Kidney (tissue), 14 donors: ENCODE results near the gene ANKH. TPM values are rescaled to one million over a fixed set of nuclear protein-coding genes. Genes with fewer than 3 reads are reported as not detected.

Experiments used
- DNase-seq, 5 donors: peaks; one replicate each; pipeline ENCODE4 v3.0.0-alpha.2; 2013 to 2020
- FAIRE-seq: peaks from 2 replicates; lab custom pipeline; 2012; peaks lifted over from hg19 to GRCh38; lab: Jason Lieb, UNC
- H3K27ac ChIP-seq, 2 donors: one replicate each; pipeline ENCODE4 v1.7.0; 2013; ENCODE audit warnings: low read depth in 2 of 2, low read length in 2 of 2, inconsistent platforms in 1 of 2
- H3K27me3 ChIP-seq: one replicate; pipeline ENCODE4 v1.7.1; 2013; ENCODE audit warnings: low read length, inconsistent platforms; ENCODE audit not compliant: control insufficient read depth, insufficient read depth
- H3K36me3 ChIP-seq, 3 donors: one replicate each; pipeline versions ENCODE4 v1.7.0 to v1.7.1; 2013; ENCODE audit warnings: low read length in 3 of 3, control low read depth in 1 of 3, inconsistent platforms in 1 of 3; ENCODE audit not compliant: insufficient read depth in 3 of 3, control insufficient read depth in 2 of 3
- H3K4me1 ChIP-seq, 3 donors: one replicate each; pipeline versions ENCODE4 v1.7.0 to v1.7.1; 2013; ENCODE audit warnings: low read length in 3 of 3, inconsistent platforms in 1 of 3, low read depth in 1 of 3; ENCODE audit not compliant: control insufficient read depth in 2 of 3, insufficient read depth in 2 of 3
- H3K4me3 ChIP-seq, 3 donors: one replicate each; pipeline versions ENCODE4 v1.7.0 to v1.8.1; 2013; ENCODE audit warnings: low read length in 3 of 3, control low read depth in 1 of 3, inconsistent platforms in 1 of 3
- H3K9ac ChIP-seq, 3 donors: one replicate each; pipeline versions ENCODE4 v1.7.0 to v1.7.1; 2013; ENCODE audit warnings: low read length in 3 of 3, control low read depth in 1 of 3, inconsistent platforms in 1 of 3
- H3K9me3 ChIP-seq, 3 donors: one replicate each; pipeline versions ENCODE4 v1.7.0 to v1.7.1; 2013; ENCODE audit warnings: low read length in 3 of 3, control low read depth in 1 of 3, inconsistent platforms in 1 of 3; ENCODE audit not compliant: control insufficient read depth in 2 of 3, insufficient read depth in 1 of 3
- CTCF ChIP-seq: IDR thresholded peaks from 3 replicates; pipeline ENCODE4 v1.5.1; 2012; ENCODE audit warnings: mild to moderate bottlenecking, moderate library complexity, borderline replicate concordance; ENCODE audit not compliant: insufficient read depth; ENCODE audit errors: extremely low read depth
- intact Hi-C: fragments of 100-400 bp; cut with DNase I; formaldehyde crosslinking; loops from one replicate; pipeline ENCODE4 v1.11.1; 2022
- polyA plus RNA-seq: library from polyadenylated mRNA; stranded (reverse); fragments of 350-450 nt; fragmentation: Illumina TruSeq; extraction: RNeasy Lipid Tissue Mini Kit (QIAGEN cat#74804); gene quantifications from one replicate; pipeline ENCODE4 v1.2.3, GENCODE V29; 2014; ENCODE audit warnings: low read depth, low replicate concordance; ENCODE audit not compliant: insufficient read depth
- total RNA-seq: library from RNA; stranded (reverse); fragmentation: NEBNext Ultra II Directional; extraction: Animal tissue kit (Norgen Biotek cat#: 25700); gene quantifications from one replicate; pipeline ENCODE4 v1.2.1, GENCODE V29; 2021
- donor health status: control.
- donor health status: control.
- donor health status: control.
- donor health status: control.
- donor health status: control.
- donor health status: DM: yes; HTN: yes; CAD: no.
- donor health status: Normal renal cell carcinoma (clear cell type).

Gene ANKH
- total and polyA plus RNA-seq, 2 donors from 2014 or later, result 19.0 to 44.6 TPM

- Histone ChIP-seq H3K4me1 (no peaks in the 10 kb centered on the region), H3K9me3 (no peaks in the 10 kb centered on the region), H3K27ac (no peak overlapping the region), H3K9ac (no peak overlapping the region), H3K36me3 (no peaks in the 10 kb centered on the region), H3K4me3 (no peak overlapping the region), H3K27me3 (no peaks in the 10 kb centered on the region)
- intact Hi-C loops, result no loop called here
- no peak for TF ChIP-seq CTCF
- no peak for DNase-seq
- FAIRE-seq, result no peak
Measured at GRCh38 chr5:14908172-14908571, 36.6 kb upstream of the ANKH start.

GRCh38 chr5:14906628-14907027 lies 35.0 kb upstream of the ANKH start:
- Histone ChIP-seq H3K9me3 (no peaks in the 10 kb centered on the region), H3K36me3 (no peaks in the 10 kb centered on the region), H3K4me3 (no peak overlapping the region), H3K9ac (no peak overlapping the region), H3K27me3 (no peaks in the 10 kb centered on the region), H3K4me1 (no peaks in the 10 kb centered on the region), H3K27ac (no peak overlapping the region)
- DNase-seq (no peak), FAIRE-seq (no peak)
- intact Hi-C loops, result no loop called here
- no peak for TF ChIP-seq CTCF

GRCh38 chr5:14902826-14903560 lies 31.4 kb upstream of the ANKH start:
- no peak for FAIRE-seq

More at GRCh38 chr5:14902826-14903560, 31.4 kb upstream of the ANKH start:
- no peak for TF ChIP-seq CTCF
- DNase-seq, result no peak
- H3K4me1 ChIP-seq, result no peaks in the 10 kb centered on the region
- no peaks in the 10 kb centered on the region for H3K36me3 ChIP-seq
- H3K9ac ChIP-seq, result no peak overlapping the region
- H3K27ac ChIP-seq, result no peak overlapping the region
- H3K4me3 ChIP-seq, result no peak overlapping the region
- intact Hi-C loops, result no loop called here
- H3K9me3 ChIP-seq, result no peaks in the 10 kb centered on the region
- no peaks in the 10 kb centered on the region for H3K27me3 ChIP-seq
